ENCODE results near the gene PPM1A. TPM values are rescaled to one million over a fixed set of nuclear protein-coding genes. Genes with fewer than 3 reads are reported as not detected.
A peak's percentile ranks its signal among the peaks of the same experiment; 100 is the strongest.

The PPM1A gene
- total and polyA plus RNA-seq, 2 donors (not counting 1 experiment from before 2014, with no cell fraction given), result 15.5 to 59.0 TPM

DNA sequence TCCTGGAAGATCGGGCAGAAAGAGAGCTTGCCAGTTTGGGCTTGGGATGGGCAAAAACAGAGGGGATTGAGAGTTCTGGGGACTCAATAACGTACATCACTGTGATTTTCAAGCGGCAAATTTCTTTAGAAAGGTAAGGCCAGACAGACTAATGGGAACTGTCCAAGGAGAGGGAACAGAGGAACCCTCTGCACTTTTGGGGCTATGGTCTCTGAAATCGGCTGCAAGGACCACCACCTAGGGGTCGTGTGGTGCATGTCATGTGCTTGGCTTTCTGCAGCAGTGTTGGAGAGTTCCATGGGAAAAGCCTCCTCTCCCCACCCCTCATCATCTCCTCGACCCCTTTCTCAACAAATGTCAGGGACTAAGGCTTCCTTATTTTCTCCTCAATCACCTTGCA, 79.6 kb downstream of the PPM1A start:
- Histone ChIP-seq H3K27me3 (replicated peaks in 1 of 4; ENCODE audit: control extremely low read depth in 1 of 4, control insufficient read depth in 3 of 4, insufficient read depth in 4 of 4, low read length in 3 of 4) (peaks cover 0 to 4% (median 4%) of the 10 kb centered on the region in 4 experiments), H3K79me2 (ENCODE audit: control insufficient read depth, insufficient read depth, low read length) (no peaks in the 10 kb centered on the region), H3K4me1 (ENCODE audit: control insufficient read depth in 2 of 2, insufficient read depth in 2 of 2, low read length in 2 of 2) (peaks cover 16 to 20% of the 10 kb centered on the region in 2 donors), H3K4me2 (replicated peaks; ENCODE audit: low read depth, low read length, poor library complexity, severe bottlenecking) (peak overlapping the region; percentile 89), H3K27ac (ENCODE audit: low read length in 2 of 2) (no peak overlapping the region), H3K9ac (ENCODE audit: low read length) (no peak overlapping the region), H3K9me3 (ENCODE audit: control extremely low read depth in 1 of 3, control insufficient read depth in 2 of 3, insufficient read depth in 1 of 3, low read length in 2 of 3) (no peaks in the 10 kb centered on the region), H2AFZ (ENCODE audit: insufficient read depth, low read depth, low read length, poor library complexity, severe bottlenecking) (peak overlapping the region; percentile 17), H3K36me3 (replicated peaks in 1 of 2; ENCODE audit: control extremely low read depth in 1 of 2, control insufficient read depth in 1 of 2, extremely low read depth in 1 of 2, insufficient read depth in 2 of 2, low read length in 1 of 2) (no peaks in the 10 kb centered on the region), H4K20me1 (ENCODE audit: control insufficient read depth, insufficient read depth, low read length, poor library complexity, severe bottlenecking) (no peaks in the 10 kb centered on the region), H3K4me3 (ENCODE audit: control extremely low read depth in 1 of 5, extremely low read depth in 1 of 5, insufficient read depth in 1 of 5, low read depth in 2 of 5, low read length in 4 of 5) (no peak overlapping the region)
- Mint-ChIP-seq H3K9me3 (ENCODE audit: insufficient read depth) (no peaks in the 10 kb centered on the region), H3K4me3 (peak overlapping the region; percentile 66), H3K27ac (no peak overlapping the region), H3K4me1 (peaks cover 26% of the 10 kb centered on the region), H3K27me3 (peaks cover 9% of the 10 kb centered on the region)
- POLR2A ChIA-PET, result interaction anchor here (0.9 to 2.0 kb wide), 2 partner anchors 78 to 80 kb away, joined by 7 to 10 read pairs; partner anchors contain the start of gene PPM1A
- ATAC-seq (ENCODE audit: low read depth), result no peak
- intact Hi-C loops (cut with micrococcal nuclease), result loop anchor here (5.0 kb wide), 1 partner anchor 56 kb away; no protein-coding TSS in a partner anchor
- CTCF ChIA-PET, result interaction anchor here (1.1 to 5.2 kb wide), 4 partner anchors 19 to 364 kb away, joined by 3 to 37 read pairs (median 4); no protein-coding TSS in a partner anchor
- DNase-seq, result no peak
- TF ChIP-seq EZH2 (IDR thresholded peaks at IDR 0.05; ENCODE audit: borderline replicate concordance, insufficient read depth, low read depth, low read length, poor library complexity, severe bottlenecking), result no peak
- TF ChIP-seq, protein P1, sequence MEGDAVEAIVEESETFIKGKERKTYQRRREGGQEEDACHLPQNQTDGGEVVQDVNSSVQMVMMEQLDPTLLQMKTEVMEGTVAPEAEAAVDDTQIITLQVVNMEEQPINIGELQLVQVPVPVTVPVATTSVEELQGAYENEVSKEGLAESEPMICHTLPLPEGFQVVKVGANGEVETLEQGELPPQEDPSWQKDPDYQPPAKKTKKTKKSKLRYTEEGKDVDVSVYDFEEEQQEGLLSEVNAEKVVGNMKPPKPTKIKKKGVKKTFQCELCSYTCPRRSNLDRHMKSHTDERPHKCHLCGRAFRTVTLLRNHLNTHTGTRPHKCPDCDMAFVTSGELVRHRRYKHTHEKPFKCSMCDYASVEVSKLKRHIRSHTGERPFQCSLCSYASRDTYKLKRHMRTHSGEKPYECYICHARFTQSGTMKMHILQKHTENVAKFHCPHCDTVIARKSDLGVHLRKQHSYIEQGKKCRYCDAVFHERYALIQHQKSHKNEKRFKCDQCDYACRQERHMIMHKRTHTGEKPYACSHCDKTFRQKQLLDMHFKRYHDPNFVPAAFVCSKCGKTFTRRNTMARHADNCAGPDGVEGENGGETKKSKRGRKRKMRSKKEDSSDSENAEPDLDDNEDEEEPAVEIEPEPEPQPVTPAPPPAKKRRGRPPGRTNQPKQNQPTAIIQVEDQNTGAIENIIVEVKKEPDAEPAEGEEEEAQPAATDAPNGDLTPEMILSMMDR (IDR thresholded peaks at IDR 0.05), result no peak
- WGBS (ENCODE audit: insufficient coverage), result 96% methylated on average over 3 of the region's 6 CpGs

DNA sequence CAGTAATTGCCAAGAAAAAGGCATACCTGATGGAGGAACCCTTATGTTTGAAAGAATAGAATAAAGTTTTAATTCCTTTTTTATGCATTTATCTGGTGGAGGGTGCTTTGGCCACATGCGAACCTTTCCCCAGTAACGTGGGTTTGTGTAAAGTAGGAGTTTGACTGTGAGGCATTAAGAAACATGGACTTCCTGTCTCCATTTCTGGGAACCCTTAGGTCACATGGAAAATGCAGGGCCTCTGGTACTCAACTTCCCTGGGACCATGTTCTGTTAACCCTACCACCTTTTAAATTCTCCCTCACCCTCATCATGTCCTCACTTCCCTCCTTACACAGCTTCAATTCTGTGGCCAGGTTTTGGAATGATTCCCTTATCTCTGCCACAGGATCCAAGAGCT, 80.3 kb downstream of the PPM1A start:
- WGBS (ENCODE audit: insufficient coverage), result 94% methylated on average over 2 of the region's 2 CpGs
- H3K4me3 Mint-ChIP-seq, result peak overlapping the region; percentile 44
- ATAC-seq (ENCODE audit: low read depth) (no peak), DNase-seq (no peak)
- H3K27ac ChIP-seq (ENCODE audit: low read length in 2 of 2), result no peak overlapping the region
- H3K27ac Mint-ChIP-seq, result no peak overlapping the region
- H3K9me3 Mint-ChIP-seq (ENCODE audit: insufficient read depth), result no peaks in the 10 kb centered on the region
- no peak overlapping the region for H3K9ac ChIP-seq (ENCODE audit: low read length)
- no peaks in the 10 kb centered on the region for H3K79me2 ChIP-seq (ENCODE audit: control insufficient read depth, insufficient read depth, low read length)
- no peaks in the 10 kb centered on the region for H4K20me1 ChIP-seq (ENCODE audit: control insufficient read depth, insufficient read depth, low read length, poor library complexity, severe bottlenecking)
- ChIA-PET CTCF (interaction anchor here (1.1 to 5.2 kb wide), 3 partner anchors 19 to 364 kb away, joined by 3 to 37 read pairs (median 4); no protein-coding TSS in a partner anchor), POLR2A (no interaction called here)
- peaks cover 11% of the 10 kb centered on the region for H3K27me3 Mint-ChIP-seq
- no peak overlapping the region for H3K4me3 ChIP-seq (ENCODE audit: control extremely low read depth in 1 of 5, extremely low read depth in 1 of 5, insufficient read depth in 1 of 5, low read depth in 2 of 5, low read length in 4 of 5)
- H3K4me1 ChIP-seq (ENCODE audit: control insufficient read depth in 2 of 2, insufficient read depth in 2 of 2, low read length in 2 of 2), result peaks cover 16 to 20% of the 10 kb centered on the region in 2 donors
- H2AFZ ChIP-seq (ENCODE audit: insufficient read depth, low read depth, low read length, poor library complexity, severe bottlenecking), result peak overlapping the region; percentile 17
- intact Hi-C loops (cut with micrococcal nuclease), result loop anchor here (5.0 kb wide), 1 partner anchor 57 kb away; no protein-coding TSS in a partner anchor
- no peak for TF ChIP-seq EZH2 (IDR thresholded peaks at IDR 0.05; ENCODE audit: borderline replicate concordance, insufficient read depth, low read depth, low read length, poor library complexity, severe bottlenecking)
- TF ChIP-seq, protein P1 (IDR thresholded peaks at IDR 0.05), result no peak
- no peak overlapping the region for H3K4me2 ChIP-seq (replicated peaks; ENCODE audit: low read depth, low read length, poor library complexity, severe bottlenecking)
- no peaks in the 10 kb centered on the region for H3K9me3 ChIP-seq (ENCODE audit: control extremely low read depth in 1 of 3, control insufficient read depth in 2 of 3, insufficient read depth in 1 of 3, low read length in 2 of 3)
- H3K36me3 ChIP-seq (replicated peaks in 1 of 2; ENCODE audit: control extremely low read depth in 1 of 2, control insufficient read depth in 1 of 2, extremely low read depth in 1 of 2, insufficient read depth in 2 of 2, low read length in 1 of 2), result no peaks in the 10 kb centered on the region
- peaks cover 0 to 10% (median 2%) of the 10 kb centered on the region in 4 experiments for H3K27me3 ChIP-seq (replicated peaks in 1 of 4; ENCODE audit: control extremely low read depth in 1 of 4, control insufficient read depth in 3 of 4, insufficient read depth in 4 of 4, low read length in 3 of 4)
- peaks cover 26% of the 10 kb centered on the region for H3K4me1 Mint-ChIP-seq

All from B cell (primary cell).